ENCODE data around the gene HDDC2. TPM values are rescaled to one million over a fixed set of nuclear protein-coding genes. Genes with fewer than 3 reads are reported as not detected.

The HDDC2 gene
- total RNA-seq, 1 donor from 2014 or later, result 7.7 TPM

GRCh38 chr6:125271486-125272159 lies 30.1 kb downstream of the HDDC2 start:
- DNase-seq (ENCODE audit: low spot score) (no peak), ATAC-seq (peak; percentile 25)

GRCh38 chr6:125270380-125270779 lies 31.4 kb downstream of the HDDC2 start:
- ATAC-seq, result peak; percentile 60
- DNase-seq (ENCODE audit: low spot score), result no peak

DNA sequence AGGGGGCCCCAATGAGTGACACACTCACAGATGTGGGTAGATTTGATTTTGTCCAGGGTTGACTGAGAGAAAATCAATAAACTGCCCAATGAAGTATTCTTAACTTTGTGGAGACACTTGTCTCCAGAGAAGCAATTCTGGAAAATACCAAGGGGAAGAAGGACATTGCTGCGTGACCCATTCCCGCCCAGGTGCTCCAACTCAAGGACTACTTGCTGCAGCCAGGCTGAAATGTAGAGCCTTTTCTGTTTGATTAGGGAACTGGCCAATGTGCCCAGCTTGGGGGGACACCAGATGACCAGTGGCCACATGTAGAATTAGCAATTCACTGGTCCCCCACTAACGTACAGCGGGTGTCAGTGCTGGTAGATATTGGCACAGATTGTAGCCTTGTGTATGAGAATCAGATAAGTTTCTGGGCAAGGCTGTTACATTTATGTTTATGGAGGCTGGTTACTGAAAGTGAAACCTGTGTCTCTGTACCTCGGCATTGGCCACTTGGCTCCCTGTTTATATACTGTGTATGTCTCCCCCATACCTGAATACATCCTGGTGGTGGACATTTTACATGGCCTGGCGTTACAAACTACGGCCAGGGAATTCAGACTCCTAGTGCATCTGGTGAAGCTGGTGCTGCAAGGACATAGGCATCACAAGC lies 32.3 kb downstream of the HDDC2 start:
- peak; percentile 73 for ATAC-seq
- DNase-seq (ENCODE audit: low spot score), result no peak

DNA sequence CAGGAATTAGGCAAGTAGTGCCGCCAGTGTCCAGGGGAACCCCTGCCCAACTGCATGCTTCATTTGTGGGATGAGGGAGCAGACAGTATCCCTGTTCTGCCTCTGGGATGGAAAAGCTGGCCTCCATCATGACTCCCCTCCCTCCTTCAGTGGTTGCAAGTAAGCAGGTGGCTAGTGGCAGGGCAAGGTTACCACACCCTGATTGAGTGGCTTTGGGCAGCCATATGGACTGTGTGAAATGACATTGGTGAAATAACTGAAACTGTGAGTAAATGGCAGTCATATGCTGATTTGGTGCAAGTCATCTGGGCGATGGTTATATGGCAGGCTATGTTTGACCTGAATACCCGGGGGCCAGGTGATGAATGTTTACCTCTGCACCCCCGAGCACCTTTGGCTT lies 33.0 kb downstream of the HDDC2 start:
- no peak for ATAC-seq

DNA sequence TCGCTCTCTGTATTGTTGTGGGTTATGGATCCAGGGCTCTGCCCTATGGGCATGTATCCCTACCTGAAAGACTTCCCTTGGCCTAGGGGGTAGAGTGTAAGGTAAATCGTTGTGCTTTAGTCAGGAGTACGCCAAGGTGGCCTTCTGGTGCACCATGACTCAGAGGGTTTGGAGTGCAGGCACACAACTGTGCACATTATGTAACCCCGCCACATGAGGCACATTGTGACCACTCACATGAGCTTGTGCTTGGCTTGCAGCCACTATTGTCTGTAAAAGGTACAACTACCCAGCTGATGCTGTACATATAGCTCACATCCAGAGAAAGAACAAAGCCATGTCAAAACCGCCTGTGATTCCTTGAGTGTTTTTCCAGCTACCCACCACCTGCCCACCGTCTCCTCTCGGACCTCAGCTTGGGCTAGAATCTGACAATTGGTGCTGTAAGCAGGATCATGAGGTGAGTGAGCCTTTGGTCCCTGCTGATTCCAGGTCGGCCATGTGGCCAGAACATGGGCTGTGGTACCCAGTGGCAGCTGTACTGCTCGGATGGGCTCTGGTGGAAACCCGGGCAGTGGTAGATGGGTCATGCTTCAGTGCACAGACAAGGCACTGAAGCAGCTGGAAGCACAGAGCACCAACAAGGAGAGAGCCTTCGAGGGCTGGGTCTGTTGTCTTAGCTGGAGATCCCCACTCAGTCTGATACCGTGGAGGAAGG lies 33.8 kb downstream of the HDDC2 start:
- DNase-seq (ENCODE audit: low spot score) (no peak), ATAC-seq (no peak)

More for the DNA sequence above, 33.0 kb downstream of the HDDC2 start:
- no peak for DNase-seq (ENCODE audit: low spot score)

- no peak for ATAC-seq
- no peak for DNase-seq (ENCODE audit: low spot score)
Observed at GRCh38 chr6:125264476-125264875, 37.3 kb downstream of the HDDC2 start.

DNA sequence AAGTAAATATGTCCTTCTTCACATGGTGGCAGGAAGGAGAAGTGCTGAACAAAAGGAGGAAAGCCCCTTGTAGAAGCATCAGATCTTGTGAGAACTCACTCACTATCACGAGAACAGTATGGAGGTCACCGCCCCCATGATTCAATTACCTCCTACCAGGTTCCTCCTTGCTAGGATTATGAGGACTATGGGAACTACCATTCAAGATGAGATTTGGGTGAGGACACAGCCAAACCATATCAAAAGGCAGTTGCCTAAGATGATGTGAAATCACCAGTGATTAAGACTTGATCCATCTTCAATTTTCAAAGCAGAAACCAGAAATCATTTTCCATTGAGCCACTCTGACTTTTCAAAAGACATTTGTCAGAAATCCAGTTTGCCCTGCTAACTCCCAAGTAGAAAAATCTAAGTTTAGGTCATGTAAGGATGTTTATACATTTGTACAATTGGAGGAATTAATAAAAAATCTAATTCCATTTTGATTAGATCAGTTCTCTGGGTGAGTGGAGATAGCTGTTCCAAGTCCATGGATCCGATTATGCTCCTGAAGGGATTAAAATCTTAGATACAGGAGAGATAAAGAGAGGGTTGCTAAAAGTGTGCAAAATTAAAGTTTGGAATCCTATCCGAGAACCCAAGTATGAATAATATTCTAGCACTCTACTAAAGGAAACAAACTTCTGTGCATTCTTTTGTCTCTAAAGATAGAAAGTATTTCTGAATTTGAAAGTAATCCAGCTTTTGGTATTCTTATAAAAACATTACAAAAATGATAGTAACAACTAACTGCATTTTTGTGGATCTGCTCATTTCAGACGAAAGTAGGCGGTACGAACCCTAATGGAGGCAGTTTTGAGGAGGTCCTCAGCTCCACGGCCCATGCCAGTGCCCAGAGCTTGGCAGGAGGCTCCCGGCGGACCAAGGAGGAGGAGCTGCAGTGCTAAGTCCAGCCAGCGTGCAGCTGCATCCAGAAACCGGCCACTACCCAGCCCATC lies 39.5 kb downstream of the HDDC2 start:
- no peak for DNase-seq (ENCODE audit: low spot score)
- ATAC-seq, result no peak

DNA sequence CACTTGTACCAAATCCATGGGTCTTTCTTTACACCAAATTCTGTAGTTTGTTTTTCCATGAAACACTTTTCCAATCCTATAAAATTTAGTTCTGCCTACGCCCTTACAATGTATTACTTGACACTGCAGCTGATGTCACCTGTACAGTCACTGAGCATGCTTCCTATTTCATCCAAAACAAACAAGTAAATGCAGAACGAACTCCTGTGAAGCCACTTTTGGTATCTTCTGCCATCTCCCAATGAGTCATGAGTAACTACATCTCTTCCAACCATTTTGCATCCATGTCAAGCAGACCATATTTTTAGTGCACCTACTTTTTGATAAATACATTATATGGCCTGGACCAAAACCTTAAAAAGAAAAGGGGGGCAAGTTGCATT lies 42.4 kb downstream of the HDDC2 start:
- no peak for DNase-seq (ENCODE audit: low spot score)
- ATAC-seq, result no peak

DNA sequence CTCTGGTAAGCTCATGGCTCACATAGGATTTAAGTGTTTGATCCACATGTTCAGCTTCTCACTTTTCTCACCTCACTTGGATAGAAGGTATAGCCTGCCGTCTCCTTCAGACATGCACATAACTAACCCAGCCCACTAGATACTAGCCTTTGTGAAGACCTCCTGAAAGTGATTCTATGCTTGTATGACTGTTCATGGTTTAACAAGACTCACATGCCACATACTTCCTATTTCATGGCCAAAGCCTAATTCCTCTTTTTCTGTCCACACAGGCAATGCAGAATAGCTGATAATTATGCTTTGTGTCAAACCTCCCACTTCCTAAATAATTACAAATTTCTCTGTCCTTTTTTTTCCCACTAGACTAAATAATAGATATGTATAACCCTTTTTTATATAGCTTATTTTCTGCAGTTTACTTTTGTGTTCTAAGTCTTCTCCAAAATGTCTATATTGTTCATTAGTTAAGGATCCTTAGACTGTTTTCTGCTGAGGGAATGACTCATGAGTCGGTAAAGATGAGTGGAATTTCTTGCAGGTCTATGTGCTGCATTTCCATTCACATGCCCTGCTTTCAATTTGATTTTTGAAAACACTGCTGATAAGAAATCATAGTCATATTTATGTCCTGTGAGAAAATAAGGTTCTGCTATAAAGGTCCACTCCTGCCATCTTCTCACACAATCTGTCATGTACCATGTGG lies 43.0 kb downstream of the HDDC2 start:
- no peak for DNase-seq (ENCODE audit: low spot score)
- ATAC-seq, result no peak

DNA sequence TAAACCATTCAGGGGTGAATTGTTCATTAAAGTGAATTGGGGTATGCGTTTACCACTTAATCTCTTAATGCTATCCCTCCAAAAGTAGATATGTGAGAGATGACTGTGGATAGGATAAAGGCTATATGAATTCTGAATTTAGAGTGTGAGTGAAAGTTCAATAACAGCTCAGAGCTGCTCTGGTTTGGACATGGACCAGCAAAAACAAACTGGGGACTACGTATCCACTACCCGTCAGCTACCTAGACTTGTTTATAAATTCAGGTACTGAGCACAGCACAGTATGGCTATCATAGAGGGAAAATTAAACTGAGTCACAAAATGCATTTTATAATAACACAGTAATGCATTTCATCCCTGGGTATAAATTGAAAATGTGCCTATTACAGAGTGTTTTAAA lies 44.4 kb downstream of the HDDC2 start:
- ATAC-seq (no peak), DNase-seq (ENCODE audit: low spot score) (no peak)

GRCh38 chr6:125255201-125255600 lies 46.6 kb downstream of the HDDC2 start:
- no peak for ATAC-seq

GRCh38 chr6:125254321-125254720 lies 47.4 kb downstream of the HDDC2 start:
- no peak for DNase-seq (ENCODE audit: low spot score)
- no peak for ATAC-seq

More at GRCh38 chr6:125255201-125255600, 46.6 kb downstream of the HDDC2 start:
- no peak for DNase-seq (ENCODE audit: low spot score)

- no peak for ATAC-seq
- no peak for DNase-seq (ENCODE audit: low spot score)
Observed at GRCh38 chr6:125253881-125254280, 47.9 kb downstream of the HDDC2 start.

DNA sequence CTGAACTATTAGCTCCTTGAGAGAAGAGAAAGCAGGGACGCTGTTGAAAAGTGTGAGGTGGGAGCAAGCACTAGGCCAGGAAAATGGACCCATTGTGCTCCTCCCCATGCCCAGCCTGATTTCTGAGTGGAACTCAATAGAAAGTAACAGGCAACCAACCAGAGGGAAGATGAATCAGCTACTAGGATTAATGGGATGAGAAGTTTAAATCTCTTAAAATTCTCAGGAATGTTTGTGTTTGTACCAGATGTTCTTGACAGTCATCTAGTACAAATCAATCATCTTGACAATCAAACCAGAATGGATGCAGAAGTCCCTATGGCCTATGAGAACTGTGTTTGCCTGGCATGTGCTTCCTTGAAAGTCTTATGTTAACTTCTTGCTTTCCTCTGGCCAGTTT lies 48.9 kb downstream of the HDDC2 start:
- ATAC-seq, result no peak

GRCh38 chr6:125251516-125252220 lies 50.1 kb downstream of the HDDC2 start:
- DNase-seq (ENCODE audit: low spot score) (no peak), ATAC-seq (no peak)

More for the DNA sequence above, 48.9 kb downstream of the HDDC2 start:
- DNase-seq (ENCODE audit: low spot score), result no peak

GRCh38 chr6:125250511-125250910 lies 51.3 kb downstream of the HDDC2 start:
- DNase-seq (ENCODE audit: low spot score), result no peak
- no peak for ATAC-seq

DNA sequence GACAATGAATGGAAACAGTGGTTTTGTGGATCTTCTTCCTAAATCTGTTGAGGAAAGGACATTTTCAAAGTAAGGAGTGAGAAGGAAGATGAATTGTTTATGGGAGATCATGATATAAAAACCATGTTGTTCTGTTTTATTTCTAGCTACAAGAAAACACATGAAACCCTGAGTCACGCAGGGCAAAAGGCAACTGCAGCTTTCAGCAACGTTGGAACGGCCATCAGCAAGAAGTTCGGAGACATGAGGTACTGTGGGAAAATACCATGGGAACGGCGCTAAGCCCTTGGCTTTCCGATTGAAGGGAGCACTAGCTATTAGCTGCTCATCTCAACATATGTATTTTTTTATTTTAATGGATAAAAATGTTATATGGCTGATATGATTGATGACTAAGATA lies 53.6 kb downstream of the HDDC2 start:
- DNase-seq (ENCODE audit: low spot score) (no peak), ATAC-seq (no peak)

GRCh38 chr6:125246566-125246965 lies 55.2 kb downstream of the HDDC2 start:
- ATAC-seq (no peak), DNase-seq (ENCODE audit: low spot score) (no peak)

- ATAC-seq (no peak), DNase-seq (ENCODE audit: low spot score) (no peak)
Observed at GRCh38 chr6:125245523-125246264, 56.1 kb downstream of the HDDC2 start.
